ENCODE data around the gene PPP4R3B.

The PPP4R3B gene

GRCh38 chr2:55511508-55512124 lies 105.8 kb downstream of the PPP4R3B start:
- no peak for DNase-seq (ENCODE audit: low read depth in 3 of 3)

- DNase-seq (ENCODE audit: low read depth in 3 of 3): no peak
These were observed 114.8 kb downstream of the PPP4R3B start for GRCh38 chr2:55502590-55503141.

GRCh38 chr2:55500025-55500424 lies 117.4 kb downstream of the PPP4R3B start:
- no peak for DNase-seq (ENCODE audit: low read depth in 3 of 3)

- DNase-seq (ENCODE audit: low read depth in 3 of 3): no peak
These were observed 118.8 kb downstream of the PPP4R3B start for GRCh38 chr2:55498582-55498981.

Measured in stimulated activated CD4-positive, alpha-beta T cell treated with anti-CD3 and anti-CD28 coated beads, TNF-alpha, amount 100 ng/mL, for 48 hours (primary cell).